Epithelial cell of umbilical artery (primary cell): Measurements from ENCODE around the gene MTMR2. TPM values are rescaled to one million over a fixed set of nuclear protein-coding genes. Genes with fewer than 3 reads are reported as not detected.

Experiments used
- total RNA-seq: library from RNA; depleted of rRNA; stranded (reverse); fragments of >200 nt; gene quantifications from 2 replicates; pipeline ENCODE4 v1.2.3, GENCODE V29; 2014

The MTMR2 gene
- 33.1 and 40.1 TPM in 2 replicates for total RNA-seq

DNA sequence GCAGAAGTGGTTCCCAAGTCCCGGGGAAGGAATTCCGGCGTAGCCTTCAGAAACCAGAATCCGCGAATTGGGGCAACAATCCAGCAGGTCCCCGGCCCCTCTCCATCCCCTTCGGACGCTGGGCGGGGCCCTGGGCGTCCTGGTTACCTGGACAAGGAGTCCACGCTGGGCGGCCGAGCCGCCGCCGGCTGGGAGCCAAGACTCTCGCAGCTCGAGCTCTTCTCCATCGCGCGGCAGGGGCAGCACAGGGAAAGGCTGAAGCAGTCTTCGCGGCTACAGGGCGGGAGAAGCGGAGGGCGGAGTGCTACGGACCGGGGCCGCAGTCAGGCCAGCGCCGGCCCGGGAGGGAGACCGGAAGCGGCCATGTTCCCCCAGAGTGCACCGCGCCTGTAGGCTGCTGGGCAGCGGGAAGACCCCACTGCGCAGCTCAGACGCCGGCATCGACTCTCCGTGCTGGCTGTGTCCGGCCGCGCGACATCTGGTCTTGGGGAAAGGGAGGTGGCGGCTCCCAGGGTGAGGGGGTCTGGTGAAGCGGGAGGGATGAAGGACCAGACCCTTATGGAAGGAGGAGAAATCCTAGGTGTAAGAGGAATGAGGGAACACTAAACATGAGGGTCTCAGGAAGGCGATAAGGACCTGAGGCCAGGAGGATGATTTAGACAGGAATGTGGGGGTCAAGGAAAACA lies at the start of gene MTMR2:
Gene MTMR2 (minus strand): TSS at position 380 of the 686 bp plus-strand sequence. CDS start 153 bp downstream, at position 227.

GRCh38 chr11:95790123-95790932 lies 133.6 kb downstream of the MTMR2 start, which contains the start of gene CEP57:
Gene CEP57, plus strand, starts transcription at chr11:95790498. Its CDS starts 201 bp downstream, at chr11:95790699.

DNA sequence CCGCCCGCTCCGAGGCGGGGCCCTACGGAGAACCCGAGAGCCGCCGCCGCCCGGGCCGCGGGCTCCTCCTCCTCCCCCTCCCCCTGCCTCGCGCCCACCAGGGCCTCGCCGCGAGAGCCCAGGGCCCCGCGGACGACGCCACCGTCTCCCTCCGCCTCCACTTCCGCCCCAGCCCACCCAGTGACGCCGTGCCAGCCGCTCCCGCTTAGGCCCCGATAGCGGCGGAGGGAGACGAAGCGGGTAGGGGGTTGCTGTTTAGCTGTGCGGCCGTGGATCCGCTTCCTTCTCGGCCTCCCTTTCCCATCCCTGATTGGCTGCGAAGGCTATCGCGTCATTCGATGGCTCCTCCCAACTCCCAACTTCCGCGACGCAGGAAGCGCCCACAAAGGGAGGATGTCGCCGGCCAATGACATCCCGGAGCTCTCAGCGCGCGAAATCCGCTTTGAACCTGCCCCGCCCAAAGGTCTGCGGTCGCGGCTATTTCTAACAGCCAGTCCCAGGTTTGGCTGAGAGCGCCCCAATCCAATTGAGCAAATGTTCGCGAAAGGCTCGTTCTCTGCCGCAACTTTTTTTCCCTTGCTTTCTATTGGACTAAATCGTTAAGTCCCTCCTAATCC lies 134.3 kb downstream of the MTMR2 start, which contains the start of gene FAM76B:
Gene FAM76B (minus strand): TSS at position 277 of the 617 bp plus-strand sequence. CDS start 304 bp downstream, outside the sequence.

Other genes with a start within 250 kb of the MTMR2 start
- gene FAM76B, start 134.3 kb downstream of the MTMR2 start, total RNA-seq: 16.9 and 22.5 TPM in 2 replicates
- 42.9 and 45.1 TPM in 2 replicates for gene CEP57, start 133.6 kb downstream of the MTMR2 start, total RNA-seq